GM23338 (cell line): ENCODE measurements around the gene RAB12. TPM values are rescaled to one million over a fixed set of nuclear protein-coding genes. Genes with fewer than 3 reads are reported as not detected.
A peak's percentile ranks its signal among the peaks of the same experiment; 100 is the strongest.

Source experiments
- ATAC-seq: fragments of 200-7000 bp; cut with Tn5 transposase; 3 replicates; pipeline ENCODE4 v1.9.1; 2020
- DNase-seq: peaks from one replicate; pipeline ENCODE4 v3.0.0-alpha.2; 2015; ENCODE audit warnings: low spot score
- H2AFZ ChIP-seq: fragments of 200-600 bp; sonication (generic); 2 replicates; pipeline ENCODE4 v1.8.0; 2016; ENCODE audit warnings: antibody characterized with exemption, mild to moderate bottlenecking, moderate library complexity
- H3F3A ChIP-seq: fragments of 200-600 bp; sonication (generic); replicated peaks from 2 replicates; pipeline ENCODE4 v1.8.0; 2017; ENCODE audit warnings: antibody characterized with exemption, mixed run types, low read depth
- H3K27ac ChIP-seq: fragments of 200-600 bp; sonication (generic); 2 replicates; pipeline ENCODE4 v1.6.1; 2016; ENCODE audit warnings: low read depth
- H3K27me3 ChIP-seq: fragments of 200-600 bp; sonication (generic); 2 replicates; pipeline ENCODE4 v1.8.0; 2016; ENCODE audit warnings: mild to moderate bottlenecking, mixed run types, moderate library complexity; ENCODE audit not compliant: insufficient read depth
- H3K36me3 ChIP-seq: fragments of 200-600 bp; sonication (generic); 2 replicates; pipeline ENCODE4 v1.8.0; 2016; ENCODE audit warnings: mild to moderate bottlenecking; ENCODE audit not compliant: insufficient read depth
- H3K4me1 ChIP-seq: fragments of 200-600 bp; sonication (generic); 2 replicates; pipeline ENCODE4 v1.8.0; 2016; ENCODE audit warnings: mild to moderate bottlenecking, moderate library complexity; ENCODE audit not compliant: insufficient read depth
- H3K4me2 ChIP-seq: fragments of 200-600 bp; sonication (generic); 2 replicates; pipeline ENCODE4 v1.7.1; 2017; ENCODE audit warnings: mixed run types
- H3K4me3 ChIP-seq: fragments of 200-600 bp; sonication (generic); 2 replicates; pipeline ENCODE4 v1.6.1; 2016; ENCODE audit warnings: mixed run types
- H3K79me2 ChIP-seq: fragments of 200-600 bp; sonication (generic); replicated peaks from 2 replicates; pipeline ENCODE4 v1.8.0; 2017; ENCODE audit warnings: mild to moderate bottlenecking; ENCODE audit not compliant: insufficient read depth
- H3K9me2 ChIP-seq: fragments of 200-600 bp; sonication (generic); 2 replicates; pipeline ENCODE4 v1.8.0; 2017; ENCODE audit not compliant: insufficient read depth
- H4K20me1 ChIP-seq: fragments of 200-600 bp; sonication (generic); replicated peaks from 2 replicates; pipeline ENCODE4 v1.8.0; 2017; ENCODE audit warnings: mild to moderate bottlenecking; ENCODE audit not compliant: insufficient read depth
- H3K27ac Mint-ChIP-seq: 2 replicates; pipeline ENCODE4 v1.8.0; 2020; ENCODE audit warnings: inconsistent platforms, mild to moderate bottlenecking, moderate library complexity, mixed read lengths
- H3K27me3 Mint-ChIP-seq: 3 replicates; pipeline ENCODE4 v1.8.0; 2022; ENCODE audit warnings: low read depth, mild to moderate bottlenecking, moderate library complexity, mixed read lengths, inconsistent platforms; ENCODE audit not compliant: insufficient read depth, poor library complexity
- H3K36me3 Mint-ChIP-seq: 3 replicates; pipeline ENCODE4 v1.8.0; 2021; ENCODE audit warnings: low read depth, mild to moderate bottlenecking, inconsistent platforms, moderate library complexity, mixed read lengths
- H3K4me1 Mint-ChIP-seq: 3 replicates; pipeline ENCODE4 v1.8.0; 2020; ENCODE audit warnings: mild to moderate bottlenecking, inconsistent platforms, mixed read lengths
- H3K4me3 Mint-ChIP-seq: 3 replicates; pipeline ENCODE4 v1.8.0; 2021; ENCODE audit warnings: moderate library complexity, mild to moderate bottlenecking, inconsistent platforms, mixed read lengths
- H3K9me3 Mint-ChIP-seq: 3 replicates; pipeline ENCODE4 v1.8.0; 2020; ENCODE audit warnings: moderate library complexity, mild to moderate bottlenecking, inconsistent platforms, mixed read lengths
- CREB1 ChIP-seq: fragments of 250-450 bp; sonication (Bioruptor Pico); IDR thresholded peaks from 2 replicates; pipeline ENCODE4 v1.5.0; 2020; ENCODE audit warnings: low read depth, mild to moderate bottlenecking, moderate library complexity
- ETS1 ChIP-seq: IDR thresholded peaks from 2 replicates; pipeline ENCODE4 v1.6.1; 2016; ENCODE audit warnings: antibody characterized with exemption
- EZH2 ChIP-seq: fragments of 200-600 bp; sonication (generic); IDR thresholded peaks from one replicate; pipeline ENCODE4 v1.8.0; 2017; ENCODE audit warnings: antibody characterized with exemption, mild to moderate bottlenecking, low read depth; ENCODE audit not compliant: unreplicated experiment
- EZH2phosphoT487 ChIP-seq: fragments of 200-600 bp; sonication (generic); IDR thresholded peaks from one replicate; pipeline ENCODE4 v1.8.1; 2018; ENCODE audit warnings: antibody characterized with exemption; ENCODE audit not compliant: unreplicated experiment
- JUNB ChIP-seq: IDR thresholded peaks from one replicate; pipeline ENCODE4 v1.6.1; 2016; ENCODE audit warnings: antibody characterized with exemption; ENCODE audit not compliant: unreplicated experiment
- NANOG ChIP-seq: IDR thresholded peaks from 2 replicates; pipeline ENCODE4 v1.6.1; 2016; ENCODE audit warnings: antibody characterized with exemption, borderline replicate concordance
- STAT1 ChIP-seq: IDR thresholded peaks from one replicate; pipeline ENCODE4 v1.6.1; 2016; ENCODE audit warnings: antibody characterized with exemption; ENCODE audit not compliant: unreplicated experiment
- ZNF114 ChIP-seq: fragments of 250-450 bp; sonication (Bioruptor Pico); IDR thresholded peaks from 2 replicates; pipeline ENCODE4 v1.5.0; 2020; ENCODE audit warnings: mild to moderate bottlenecking, moderate library complexity
- ZNF331 ChIP-seq: fragments of 250-450 bp; sonication (Bioruptor Pico); IDR thresholded peaks from 2 replicates; pipeline ENCODE4 v1.5.0; 2020; ENCODE audit warnings: low read depth, mild to moderate bottlenecking, moderate library complexity
- ZNF462 ChIP-seq: fragments of 250-450 bp; sonication (Bioruptor Pico); IDR thresholded peaks from 2 replicates; pipeline ENCODE4 v1.5.0; 2020; ENCODE audit warnings: mild to moderate bottlenecking, moderate library complexity
- polyA plus RNA-seq: library from polyadenylated mRNA; unstranded; fragments of >200 nt; fragmentation: Nextera tagmentation; extraction: Ambion mirVana; gene quantifications from 2 replicates; pipeline ENCODE4 v1.2.1, GENCODE V29; 2016
- total RNA-seq: library from RNA; depleted of rRNA; stranded (reverse); fragments of >200 nt; shearing (Covaris generic); gene quantifications from 2 replicates; pipeline ENCODE4 v1.2.3, GENCODE V29; 2014
- TF ChIP-seq, protein P1 (sequence below): IDR thresholded peaks from one replicate; pipeline ENCODE4 v1.6.1; 2018; ENCODE audit warnings: antibody characterized with exemption; ENCODE audit not compliant: unreplicated experiment
- TF ChIP-seq, protein P2 (sequence below), 2 experiments: fragments of 200-600 bp in 1 of 2; sonication (generic) in 1 of 2; conservative IDR thresholded peaks; 2 replicates each; pipeline versions ENCODE4 v1.5.1 to v1.6.1; 2016 to 2017; ENCODE audit warnings: antibody characterized with exemption in 2 of 2, low read depth in 2 of 2, mild to moderate bottlenecking in 2 of 2, moderate library complexity in 1 of 2

Gene RAB12
- total and polyA plus RNA-seq, 2 experiments from 2014 or later, result 16.7 to 80.4 TPM

- Histone ChIP-seq H3K36me3 (no peaks in the 10 kb centered on the region), H4K20me1 (peaks cover 4% of the 10 kb centered on the region), H3K27me3 (no peaks in the 10 kb centered on the region), H3K4me2 (0 out of 2 replicates have a peak overlapping the region, but pooled peaks have one; percentile 12), H3K27ac (no peak overlapping the region), H2AFZ (no peak overlapping the region), H3K79me2 (peaks cover 89% of the 10 kb centered on the region), H3F3A (peaks cover 6% of the 10 kb centered on the region; the same call in 1 of the 2 replicates), H3K9me2 (no peaks in the 10 kb centered on the region), H3K4me3 (no peak overlapping the region), H3K4me1 (peaks cover 91% of the 10 kb centered on the region)
- ATAC-seq (no peak), DNase-seq (no peak)
- H3K27me3 Mint-ChIP-seq, result peaks cover 11% of the 10 kb centered on the region
- H3K4me1 Mint-ChIP-seq, result peaks cover 86% of the 10 kb centered on the region
- H3K9me3 Mint-ChIP-seq, result no peaks in the 10 kb centered on the region
- no peak overlapping the region; the same call in 2 of the 3 replicates for H3K4me3 Mint-ChIP-seq
- peaks cover 47% of the 10 kb centered on the region for H3K36me3 Mint-ChIP-seq
- TF ChIP-seq STAT1 (no peak), ZNF331 (CRISPR knock-in tag) (no peak), ETS1 (no peak), EZH2phosphoT487 (no peak), ZNF114 (no peak), ZNF462 (CRISPR knock-in tag) (no peak), CREB1 (CRISPR knock-in tag) (no peak), NANOG (no peak), EZH2 (no peak), JUNB (no peak)
- TF ChIP-seq, protein P1, sequence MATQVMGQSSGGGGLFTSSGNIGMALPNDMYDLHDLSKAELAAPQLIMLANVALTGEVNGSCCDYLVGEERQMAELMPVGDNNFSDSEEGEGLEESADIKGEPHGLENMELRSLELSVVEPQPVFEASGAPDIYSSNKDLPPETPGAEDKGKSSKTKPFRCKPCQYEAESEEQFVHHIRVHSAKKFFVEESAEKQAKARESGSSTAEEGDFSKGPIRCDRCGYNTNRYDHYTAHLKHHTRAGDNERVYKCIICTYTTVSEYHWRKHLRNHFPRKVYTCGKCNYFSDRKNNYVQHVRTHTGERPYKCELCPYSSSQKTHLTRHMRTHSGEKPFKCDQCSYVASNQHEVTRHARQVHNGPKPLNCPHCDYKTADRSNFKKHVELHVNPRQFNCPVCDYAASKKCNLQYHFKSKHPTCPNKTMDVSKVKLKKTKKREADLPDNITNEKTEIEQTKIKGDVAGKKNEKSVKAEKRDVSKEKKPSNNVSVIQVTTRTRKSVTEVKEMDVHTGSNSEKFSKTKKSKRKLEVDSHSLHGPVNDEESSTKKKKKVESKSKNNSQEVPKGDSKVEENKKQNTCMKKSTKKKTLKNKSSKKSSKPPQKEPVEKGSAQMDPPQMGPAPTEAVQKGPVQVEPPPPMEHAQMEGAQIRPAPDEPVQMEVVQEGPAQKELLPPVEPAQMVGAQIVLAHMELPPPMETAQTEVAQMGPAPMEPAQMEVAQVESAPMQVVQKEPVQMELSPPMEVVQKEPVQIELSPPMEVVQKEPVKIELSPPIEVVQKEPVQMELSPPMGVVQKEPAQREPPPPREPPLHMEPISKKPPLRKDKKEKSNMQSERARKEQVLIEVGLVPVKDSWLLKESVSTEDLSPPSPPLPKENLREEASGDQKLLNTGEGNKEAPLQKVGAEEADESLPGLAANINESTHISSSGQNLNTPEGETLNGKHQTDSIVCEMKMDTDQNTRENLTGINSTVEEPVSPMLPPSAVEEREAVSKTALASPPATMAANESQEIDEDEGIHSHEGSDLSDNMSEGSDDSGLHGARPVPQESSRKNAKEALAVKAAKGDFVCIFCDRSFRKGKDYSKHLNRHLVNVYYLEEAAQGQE, result no peak
- TF ChIP-seq, protein P2, sequence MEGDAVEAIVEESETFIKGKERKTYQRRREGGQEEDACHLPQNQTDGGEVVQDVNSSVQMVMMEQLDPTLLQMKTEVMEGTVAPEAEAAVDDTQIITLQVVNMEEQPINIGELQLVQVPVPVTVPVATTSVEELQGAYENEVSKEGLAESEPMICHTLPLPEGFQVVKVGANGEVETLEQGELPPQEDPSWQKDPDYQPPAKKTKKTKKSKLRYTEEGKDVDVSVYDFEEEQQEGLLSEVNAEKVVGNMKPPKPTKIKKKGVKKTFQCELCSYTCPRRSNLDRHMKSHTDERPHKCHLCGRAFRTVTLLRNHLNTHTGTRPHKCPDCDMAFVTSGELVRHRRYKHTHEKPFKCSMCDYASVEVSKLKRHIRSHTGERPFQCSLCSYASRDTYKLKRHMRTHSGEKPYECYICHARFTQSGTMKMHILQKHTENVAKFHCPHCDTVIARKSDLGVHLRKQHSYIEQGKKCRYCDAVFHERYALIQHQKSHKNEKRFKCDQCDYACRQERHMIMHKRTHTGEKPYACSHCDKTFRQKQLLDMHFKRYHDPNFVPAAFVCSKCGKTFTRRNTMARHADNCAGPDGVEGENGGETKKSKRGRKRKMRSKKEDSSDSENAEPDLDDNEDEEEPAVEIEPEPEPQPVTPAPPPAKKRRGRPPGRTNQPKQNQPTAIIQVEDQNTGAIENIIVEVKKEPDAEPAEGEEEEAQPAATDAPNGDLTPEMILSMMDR (conservative IDR thresholded peaks at IDR 0.05; ENCODE audit: low read depth in 2 of 2), result no peak
- peak overlapping the region; percentile 71 for H3K27ac Mint-ChIP-seq
Measured at GRCh38 chr18:8617907-8618306, 8.7 kb downstream of the RAB12 start.
